SU-DHL-6 (cell line): ENCODE results near the gene CPSF4L.

ENCODE experiments used
- H2AFZ ChIP-seq: fragments of 200-600 bp; sonication (generic); 2 replicates; pipeline ENCODE4 v1.6.1; 2014; ENCODE audit warnings: low read depth, mild to moderate bottlenecking, moderate library complexity, mixed read lengths, antibody characterized with exemption, low read length; ENCODE audit not compliant: severe bottlenecking
- H3F3A ChIP-seq: fragments of 200-600 bp; shearing (Covaris generic); 2 replicates; pipeline ENCODE4 v1.6.0; 2016; ENCODE audit warnings: antibody characterized with exemption, mild to moderate bottlenecking; ENCODE audit not compliant: insufficient read depth
- H3K27ac ChIP-seq: fragments of 200-600 bp; sonication (generic); 2 replicates; pipeline ENCODE4 v1.5.1; 2016; ENCODE audit warnings: low read depth, mild to moderate bottlenecking, low read length, moderate library complexity, mixed read lengths
- H3K27me3 ChIP-seq: fragments of 200-600 bp; sonication (generic), shearing (Covaris generic); 2 replicates; pipeline ENCODE4 v1.6.0; 2014; ENCODE audit warnings: mild to moderate bottlenecking, low read length
- H3K36me3 ChIP-seq: fragments of 200-600 bp; sonication (generic); 2 replicates; pipeline ENCODE4 v1.6.1; 2014; ENCODE audit warnings: mild to moderate bottlenecking, low read length, mixed read lengths
- H3K4me2 ChIP-seq: fragments of 300-600, 200-600 bp; shearing (Covaris generic), sonication (generic); 2 replicates; pipeline ENCODE4 v1.6.0; 2014; ENCODE audit warnings: low read length, low read depth, mild to moderate bottlenecking; ENCODE audit not compliant: poor library complexity, severe bottlenecking
- H3K4me3 ChIP-seq: fragments of 200-600 bp; sonication (generic); 2 replicates; pipeline ENCODE4 v1.5.1; 2014; ENCODE audit warnings: antibody characterized with exemption, low read length, mild to moderate bottlenecking, mixed read lengths; ENCODE audit not compliant: insufficient read depth, poor library complexity, severe bottlenecking
- H3K79me2 ChIP-seq: fragments of 200-600 bp; sonication (generic); 2 replicates; pipeline ENCODE4 v1.6.1; 2014; ENCODE audit warnings: mild to moderate bottlenecking, low read length, moderate library complexity; ENCODE audit not compliant: insufficient read depth
- H3K9ac ChIP-seq: fragments of 200-600 bp; sonication (generic); 2 replicates; pipeline ENCODE4 v1.7.0; 2014; ENCODE audit warnings: mild to moderate bottlenecking, low read length
- H3K9me2 ChIP-seq: fragments of 200-600 bp; sonication (generic); replicated peaks from 2 replicates; pipeline ENCODE4 v1.6.1; 2014; ENCODE audit warnings: low read length; ENCODE audit not compliant: insufficient read depth
- H3K9me3 ChIP-seq: fragments of 200-600 bp; sonication (generic); 2 replicates; pipeline ENCODE4 v1.6.1; 2014; ENCODE audit warnings: low read length, mixed read lengths; ENCODE audit not compliant: insufficient read depth
- H4K20me1 ChIP-seq: fragments of 200-600 bp; sonication (generic); 2 replicates; pipeline ENCODE4 v1.6.1; 2014; ENCODE audit warnings: low read depth, mild to moderate bottlenecking, antibody characterized with exemption, low read length, moderate library complexity, mixed read lengths
- CTCF ChIP-seq: fragments of 200-600 bp; sonication (generic); IDR thresholded peaks from one replicate; pipeline ENCODE4 v1.5.1; 2017; ENCODE audit warnings: antibody characterized with exemption, mild to moderate bottlenecking, low read length, moderate library complexity; ENCODE audit not compliant: insufficient read depth, poor library complexity, severe bottlenecking
- EZH2phosphoT487 ChIP-seq: fragments of 200-600 bp; sonication (generic), shearing (Covaris generic); conservative IDR thresholded peaks from 2 replicates; pipeline ENCODE4 v1.6.1; 2018; ENCODE audit warnings: mild to moderate bottlenecking, antibody characterized with exemption, low read length, moderate library complexity, mixed read lengths

Gene CPSF4L

GRCh38 chr17:73215447-73215846, 46.2 kb downstream of the CPSF4L start:
- no peaks in the 10 kb centered on the region for H3K9me3 ChIP-seq
- H3K9me2 ChIP-seq: no peaks in the 10 kb centered on the region
- TF ChIP-seq EZH2phosphoT487: no peak
- TF ChIP-seq CTCF: no peak
- H3K27ac ChIP-seq: no peak overlapping the region
- H3K79me2 ChIP-seq: peaks cover 5% of the 10 kb centered on the region; the same call in 1 of the 2 replicates
- H3K36me3 ChIP-seq: peaks cover 2% of the 10 kb centered on the region; the same call in 1 of the 2 replicates
- H4K20me1 ChIP-seq: peaks cover 3% of the 10 kb centered on the region; the same call in 1 of the 2 replicates
- no peaks in the 10 kb centered on the region for H3K27me3 ChIP-seq
- no peaks in the 10 kb centered on the region for H3F3A ChIP-seq
- no peak overlapping the region for H3K4me2 ChIP-seq
- H3K9ac ChIP-seq: no peak overlapping the region
- H3K4me3 ChIP-seq: no peak overlapping the region
- H2AFZ ChIP-seq: no peak overlapping the region

GRCh38 chr17:73214851-73215250, 46.8 kb downstream of the CPSF4L start:
- Histone ChIP-seq H4K20me1 (peaks cover 3% of the 10 kb centered on the region; the same call in 1 of the 2 replicates), H3K9me2 (no peaks in the 10 kb centered on the region), H3K27me3 (no peaks in the 10 kb centered on the region), H2AFZ (no peak overlapping the region), H3K9ac (no peak overlapping the region), H3K9me3 (no peaks in the 10 kb centered on the region), H3K79me2 (peaks cover 1% of the 10 kb centered on the region; the same call in 1 of the 2 replicates), H3F3A (no peaks in the 10 kb centered on the region), H3K27ac (no peak overlapping the region), H3K4me3 (no peak overlapping the region), H3K36me3 (peaks cover 2% of the 10 kb centered on the region; the same call in 1 of the 2 replicates), H3K4me2 (no peak overlapping the region)
- TF ChIP-seq CTCF (no peak), EZH2phosphoT487 (no peak)

- Histone ChIP-seq H3K4me2 (no peak overlapping the region), H3K4me3 (no peak overlapping the region), H3K79me2 (no peaks in the 10 kb centered on the region; the same call in 1 of the 2 replicates)
Observed at GRCh38 chr17:73214008-73214407, 47.7 kb downstream of the CPSF4L start.

More at GRCh38 chr17:73214008-73214407, 47.7 kb downstream of the CPSF4L start:
- peaks cover 3% of the 10 kb centered on the region; the same call in 1 of the 2 replicates for H4K20me1 ChIP-seq
- peaks cover 6% of the 10 kb centered on the region; the same call in 1 of the 2 replicates for H3K36me3 ChIP-seq
- no peaks in the 10 kb centered on the region for H3K9me3 ChIP-seq
- H3K9ac ChIP-seq: no peak overlapping the region
- H3K27me3 ChIP-seq: no peaks in the 10 kb centered on the region
- H3F3A ChIP-seq: no peaks in the 10 kb centered on the region
- H3K9me2 ChIP-seq: no peaks in the 10 kb centered on the region
- no peak overlapping the region for H2AFZ ChIP-seq
- H3K27ac ChIP-seq: no peak overlapping the region
- TF ChIP-seq CTCF (no peak), EZH2phosphoT487 (no peak)
